Right lobe of liver (tissue), 6 donors: ENCODE results near the gene LEKR1. TPM values are rescaled to one million over a fixed set of nuclear protein-coding genes. Genes with fewer than 3 reads are reported as not detected.
A peak's percentile ranks its signal among the peaks of the same experiment; 100 is the strongest.

Experiments used
- ATAC-seq, 4 donors: fragments of 200-7000 bp; cut with Tn5 transposase; one replicate each; pipeline ENCODE4 v1.9.1; 2020; ENCODE audit warnings: mild to moderate bottlenecking in 4 of 4, moderate library complexity in 4 of 4
- DNase-seq, 3 donors: peaks; one replicate each; pipeline ENCODE4 v3.0.0-alpha.2; 2020
- H3K27ac ChIP-seq, 3 donors: fragments of 200-600 bp; one replicate each; pipeline ENCODE4 v1.8.0; 2022
- H3K27me3 ChIP-seq, 2 donors: fragments of 200-600 bp; one replicate each; pipeline ENCODE4 v1.8.0; 2022
- H3K36me3 ChIP-seq, 4 donors: fragments of 200-600 bp; sonication (generic) in 1 of 4; one replicate each; pipeline versions ENCODE4 v1.5.1 to v1.8.0; 2017 to 2022; ENCODE audit warnings: control low read depth in 1 of 4
- H3K4me1 ChIP-seq, 4 donors: fragments of 200-600 bp; sonication (generic) in 1 of 4; one replicate each; pipeline versions ENCODE4 v1.5.1 to v1.8.0; 2017 to 2022; ENCODE audit warnings: control low read depth in 1 of 4
- H3K4me3 ChIP-seq, 3 donors: fragments of 200-600 bp; one replicate each; pipeline ENCODE4 v1.8.0; 2022
- H3K9me3 ChIP-seq, 4 donors: fragments of 200-600 bp; sonication (generic) in 1 of 4; one replicate each; pipeline versions ENCODE4 v1.5.1 to v1.8.0; 2017 to 2022; ENCODE audit warnings: control low read depth in 1 of 4
- POLR2A ChIP-seq: fragments of 450-650 bp; IDR thresholded peaks from one replicate; pipeline ENCODE4 v1.6.1; 2017; ENCODE audit warnings: antibody characterized with exemption, mild to moderate bottlenecking
- WGBS: methylation state at CpG from one replicate; pipeline ENCODE4 v1.1.6; 2018; ENCODE audit warnings: low coverage, low lambda C conversion rate; ENCODE audit not compliant: insufficient coverage; ENCODE audit errors: missing lambda C conversion rate; 5-methylcytosine and 5-hydroxymethylcytosine counted together
- intact Hi-C, 2 donors: fragments of 100-400 bp; cut with DNase I; formaldehyde crosslinking; loops; one replicate each; pipeline versions ENCODE4 v1.11.2 to v1.14.1; 2022
- total RNA-seq, 6 experiments: library from RNA; depleted of rRNA in 2 of 6; stranded (reverse); fragments of >200 nt in 2 of 6; fragmentation: NEBNext Ultra II Directional in 3 of 6; extraction: Animal tissue kit (Norgen Biotek cat#: 25700) in 3 of 6; gene quantifications; one replicate each; pipeline versions ENCODE4 v1.1.0 to v1.2.4, GENCODE V29; 2016 to 2023
- TF ChIP-seq, protein P1 (sequence below), 4 donors: fragments of 200-600 bp in 3 of 4; fragments of 450-650 bp in 1 of 4; IDR thresholded peaks; one replicate each; pipeline versions ENCODE4 v1.5.1 to v1.8.0; 2016 to 2022; ENCODE audit warnings: antibody characterized with exemption in 4 of 4, mild to moderate bottlenecking in 2 of 4
- donor health status: DM: no; HTN: yes; CAD: no.
- donor health status: DM: no; HTN: no; CAD: no.
- donor health status: DM: no; HTN: no; CAD: no.
- donor health status: DM: no; HTN: yes; CAD: no.
- donor health status: DM: no; HTN: yes; CAD: no.

Gene LEKR1
- total RNA-seq, 6 experiments from 2014 or later = 0.49 to 1.4 (median 0.74) TPM; not detected in 2

DNA sequence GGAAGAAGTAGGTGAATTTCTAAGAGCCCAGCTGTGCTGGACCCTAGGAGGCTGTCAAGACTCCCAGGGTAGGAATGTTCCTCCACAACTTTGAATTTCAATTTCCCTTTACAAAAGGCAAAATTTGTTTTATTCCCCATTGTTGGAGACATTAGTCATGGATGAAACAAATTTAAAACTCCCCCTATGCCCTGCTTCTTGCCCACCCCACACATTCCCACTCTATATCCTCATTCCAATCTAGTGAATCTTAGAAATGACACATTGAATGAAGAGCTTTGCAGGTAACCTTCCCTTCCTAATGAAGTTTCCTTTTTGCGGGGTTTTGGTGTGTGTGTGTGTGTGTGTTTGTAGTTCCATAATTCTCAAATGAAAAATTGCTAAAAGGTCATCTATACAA lies 261.2 kb downstream of the LEKR1 start:
- no peaks in the 10 kb centered on the region for H3K27me3 ChIP-seq
- DNase-seq = no peak
- TF ChIP-seq POLR2A = no peak
- TF ChIP-seq, protein P1, sequence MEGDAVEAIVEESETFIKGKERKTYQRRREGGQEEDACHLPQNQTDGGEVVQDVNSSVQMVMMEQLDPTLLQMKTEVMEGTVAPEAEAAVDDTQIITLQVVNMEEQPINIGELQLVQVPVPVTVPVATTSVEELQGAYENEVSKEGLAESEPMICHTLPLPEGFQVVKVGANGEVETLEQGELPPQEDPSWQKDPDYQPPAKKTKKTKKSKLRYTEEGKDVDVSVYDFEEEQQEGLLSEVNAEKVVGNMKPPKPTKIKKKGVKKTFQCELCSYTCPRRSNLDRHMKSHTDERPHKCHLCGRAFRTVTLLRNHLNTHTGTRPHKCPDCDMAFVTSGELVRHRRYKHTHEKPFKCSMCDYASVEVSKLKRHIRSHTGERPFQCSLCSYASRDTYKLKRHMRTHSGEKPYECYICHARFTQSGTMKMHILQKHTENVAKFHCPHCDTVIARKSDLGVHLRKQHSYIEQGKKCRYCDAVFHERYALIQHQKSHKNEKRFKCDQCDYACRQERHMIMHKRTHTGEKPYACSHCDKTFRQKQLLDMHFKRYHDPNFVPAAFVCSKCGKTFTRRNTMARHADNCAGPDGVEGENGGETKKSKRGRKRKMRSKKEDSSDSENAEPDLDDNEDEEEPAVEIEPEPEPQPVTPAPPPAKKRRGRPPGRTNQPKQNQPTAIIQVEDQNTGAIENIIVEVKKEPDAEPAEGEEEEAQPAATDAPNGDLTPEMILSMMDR (IDR thresholded peaks at IDR 0.05) = no peak
- intact Hi-C loops = loop anchor here (10.0 kb wide), 3 partner anchors 47 to 413 kb away; partner anchors contain the start of gene TIPARP (in 2 of the 2)
- WGBS = 36% methylated on average over 1 of the region's 1 CpG
- H3K36me3 ChIP-seq = no peaks in the 10 kb centered on the region
- no peak for ATAC-seq
- no peaks in the 10 kb centered on the region for H3K9me3 ChIP-seq
- peaks cover 0 to 27% (median 8%) of the 10 kb centered on the region in 4 donors for H3K4me1 ChIP-seq
- peak overlapping the region; percentile 99 to 100 (median 100) for H3K27ac ChIP-seq
- no peak overlapping the region for H3K4me3 ChIP-seq

DNA sequence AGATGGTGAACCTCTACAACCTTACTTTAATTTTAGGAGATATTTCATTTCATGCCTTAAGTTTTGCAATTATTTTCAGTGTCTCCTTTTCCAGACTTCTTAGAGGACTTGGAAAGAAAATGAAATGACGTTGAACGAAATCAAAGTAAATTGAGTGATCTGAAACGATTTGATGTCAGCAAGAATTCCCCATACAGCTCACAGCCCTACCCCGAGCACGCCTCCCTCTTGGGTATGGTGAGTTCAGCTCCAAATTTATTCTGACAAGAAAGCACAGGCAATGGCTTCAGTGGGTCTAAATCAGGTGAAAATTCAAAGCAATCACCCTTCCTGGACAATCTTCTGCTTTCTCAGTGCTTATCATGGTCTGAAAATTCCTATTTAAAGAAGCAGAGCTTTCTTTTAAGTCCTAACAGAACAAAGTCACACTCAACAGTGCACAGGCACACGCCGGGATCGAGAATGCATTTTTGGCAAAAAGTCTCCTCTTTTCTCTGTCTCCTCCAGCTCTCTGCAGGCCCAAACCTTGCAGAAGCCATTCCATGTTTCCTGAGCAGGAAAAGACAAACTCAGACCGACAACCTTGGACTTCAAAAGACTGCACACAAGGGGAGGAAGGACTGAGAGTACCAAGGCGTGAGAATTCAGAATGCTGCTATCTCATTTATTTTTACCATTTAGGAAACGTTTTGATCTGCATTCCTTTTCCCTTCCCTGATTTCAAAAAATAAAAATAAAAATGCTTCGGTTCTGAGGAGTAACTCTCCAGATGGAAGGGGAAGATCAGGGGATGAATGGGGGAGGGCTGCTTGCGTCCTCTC lies 261.8 kb downstream of the LEKR1 start:
- 6% methylated on average over 13 of the region's 13 CpGs for WGBS
- intact Hi-C loops = loop anchor here (10.0 kb wide), 3 partner anchors 47 to 413 kb away; partner anchors contain the start of gene TIPARP (in 2 of the 2)
- no peaks in the 10 kb centered on the region for H3K36me3 ChIP-seq
- no peaks in the 10 kb centered on the region for H3K27me3 ChIP-seq
- no peaks in the 10 kb centered on the region for H3K9me3 ChIP-seq
- ATAC-seq (peak in 2 of 4 donors; percentile 1 to 2), DNase-seq (no peak)
- H3K27ac ChIP-seq = peak overlapping the region; percentile 99 to 100 (median 100)
- TF ChIP-seq, protein P1 (IDR thresholded peaks at IDR 0.05) = no peak
- TF ChIP-seq POLR2A = no peak
- peaks cover 0 to 25% (median 6%) of the 10 kb centered on the region in 4 donors for H3K4me1 ChIP-seq
- peak overlapping the region; percentile 55 to 68 (median 59) for H3K4me3 ChIP-seq

DNA sequence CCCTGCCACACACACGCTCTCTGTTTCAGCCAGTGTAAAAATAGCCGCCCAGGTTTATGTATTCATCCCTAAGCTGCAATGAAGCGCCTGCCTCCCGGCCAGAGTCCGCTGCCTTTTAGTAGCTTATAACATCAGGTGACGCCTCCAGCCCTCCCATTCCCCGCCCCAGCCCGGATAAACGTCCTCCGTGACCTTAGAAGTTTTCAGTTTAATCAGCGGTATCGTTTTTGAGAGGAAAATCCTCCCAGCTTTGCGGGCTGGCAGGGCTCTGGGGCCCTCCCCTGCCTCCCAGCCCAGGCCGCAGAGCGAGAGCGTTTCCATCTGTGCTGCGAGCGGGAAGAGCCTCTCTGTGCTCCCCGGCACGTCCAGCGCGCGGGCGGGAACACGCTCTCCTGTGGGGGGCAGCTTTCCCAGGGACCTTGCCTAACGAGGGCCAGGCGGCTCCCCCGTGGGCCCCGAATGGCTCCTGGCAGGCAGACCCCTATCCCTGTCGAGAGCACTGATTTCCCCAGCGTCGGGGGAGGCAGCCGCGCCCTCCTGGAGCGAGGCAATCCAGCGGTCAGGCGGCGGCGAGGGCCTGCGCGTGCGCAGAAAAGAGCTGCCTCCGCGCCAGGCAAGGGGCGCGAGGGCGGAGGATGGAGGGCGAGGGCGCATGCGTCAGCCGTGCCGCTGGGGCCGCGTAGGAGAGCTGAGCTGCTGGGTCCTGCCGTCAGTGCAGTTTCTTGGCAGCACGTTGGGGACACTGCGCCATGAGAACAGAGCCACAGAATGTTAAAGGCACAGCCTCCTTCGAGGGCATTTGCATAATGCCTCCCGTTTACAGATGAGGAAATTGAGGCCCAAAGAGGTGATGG lies 262.7 kb downstream of the LEKR1 start:
- DNase-seq (peak; percentile 96 to 97 (median 96)), ATAC-seq (peak; percentile 82 to 91 (median 86))
- Histone ChIP-seq H3K27me3 (no peaks in the 10 kb centered on the region), H3K4me3 (peak overlapping the region; percentile 55 to 68 (median 59)), H3K4me1 (peaks cover 0 to 27% (median 5%) of the 10 kb centered on the region in 4 donors), H3K27ac (peak overlapping the region; percentile 99 to 100 (median 100)), H3K36me3 (no peaks in the 10 kb centered on the region), H3K9me3 (no peaks in the 10 kb centered on the region)
- WGBS = 0% methylated on average over 10 of the region's 59 CpGs
- TF ChIP-seq, protein P1 (IDR thresholded peaks at IDR 0.05) = peak in 1 of 4 donors; percentile 7
- TF ChIP-seq POLR2A = peak; percentile 93
- intact Hi-C loops = loop anchor here (10.0 kb wide), 3 partner anchors 46 to 414 kb away; partner anchors contain the start of gene TIPARP (in 2 of the 2)

DNA sequence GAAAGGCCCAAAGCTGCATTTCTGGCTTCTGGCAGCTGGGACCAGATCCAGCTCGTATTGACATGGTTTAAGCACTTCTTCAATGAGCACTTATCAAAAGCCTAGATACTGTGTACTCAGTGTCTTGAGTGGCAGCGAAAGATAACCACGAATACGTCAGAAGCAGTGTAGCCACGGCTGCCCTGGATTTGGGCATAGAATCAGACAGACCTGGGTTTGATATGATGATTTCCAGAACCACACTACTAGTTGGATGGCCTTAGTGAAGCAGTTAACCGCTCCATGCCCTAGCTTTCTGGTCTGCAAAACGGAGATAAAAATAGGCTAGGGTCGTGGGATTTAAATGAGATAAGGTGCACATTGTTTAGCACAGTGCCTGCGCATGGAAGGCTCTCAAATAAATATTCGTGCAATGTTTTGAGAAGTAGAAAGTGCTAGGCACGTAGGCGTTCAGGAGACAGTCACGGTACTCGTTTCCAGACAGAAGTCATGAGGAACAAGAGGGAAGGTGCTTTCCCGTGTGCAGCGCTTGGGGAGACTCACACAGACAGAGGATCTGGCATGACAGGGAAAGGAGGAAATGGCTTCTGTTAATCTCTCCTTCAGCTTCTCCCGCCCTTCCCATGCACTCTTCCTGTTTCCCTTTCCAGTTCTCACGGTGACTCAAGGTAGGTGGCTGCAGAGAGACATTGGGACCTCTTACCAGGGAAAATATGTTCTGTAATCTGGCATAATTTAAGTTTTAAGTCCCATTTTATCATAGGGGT lies 263.5 kb downstream of the LEKR1 start:
- peak; percentile 25 to 40 (median 36) for ATAC-seq
- intact Hi-C loops = loop anchor here (10.0 kb wide), 3 partner anchors 45 to 415 kb away; partner anchors contain the start of gene TIPARP (in 2 of the 2)
- DNase-seq = peak in 2 of 3 donors; percentile 46 to 54
- peaks cover 0 to 27% (median 5%) of the 10 kb centered on the region in 4 donors for H3K4me1 ChIP-seq
- peak overlapping the region; percentile 99 to 100 (median 100) for H3K27ac ChIP-seq
- no peaks in the 10 kb centered on the region for H3K27me3 ChIP-seq
- no peaks in the 10 kb centered on the region for H3K9me3 ChIP-seq
- 15% methylated on average over 18 of the region's 18 CpGs for WGBS
- TF ChIP-seq, protein P1 (IDR thresholded peaks at IDR 0.05) = no peak
- TF ChIP-seq POLR2A = no peak
- H3K4me3 ChIP-seq = peak overlapping the region in 2 of 3 donors; percentile 59 to 68
- H3K36me3 ChIP-seq = no peaks in the 10 kb centered on the region
